ENCODE data around the gene ADCY1.

Gene ADCY1

DNA sequence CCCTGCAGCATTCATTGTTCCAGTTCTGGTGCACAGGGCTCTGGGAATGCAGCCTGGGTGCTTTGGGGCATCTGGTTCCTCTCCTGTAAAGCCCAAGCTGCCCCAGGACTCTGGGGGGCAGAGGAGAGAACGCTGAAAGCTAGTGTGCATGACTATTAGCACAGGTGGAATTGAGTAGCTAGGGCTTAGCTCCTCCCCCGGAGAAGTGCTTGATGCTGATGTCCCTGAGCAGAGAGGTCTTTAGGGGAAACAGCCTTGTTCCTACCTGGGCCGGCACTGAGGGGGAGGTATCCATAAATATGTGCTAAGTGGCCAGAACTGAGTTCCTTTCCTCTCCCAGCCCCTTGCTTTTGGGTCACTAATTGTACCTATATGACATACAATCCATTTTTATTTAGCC lies 3.9 kb downstream of the ADCY1 start:
- no peak for DNase-seq (ENCODE audit: low read depth)

DNA sequence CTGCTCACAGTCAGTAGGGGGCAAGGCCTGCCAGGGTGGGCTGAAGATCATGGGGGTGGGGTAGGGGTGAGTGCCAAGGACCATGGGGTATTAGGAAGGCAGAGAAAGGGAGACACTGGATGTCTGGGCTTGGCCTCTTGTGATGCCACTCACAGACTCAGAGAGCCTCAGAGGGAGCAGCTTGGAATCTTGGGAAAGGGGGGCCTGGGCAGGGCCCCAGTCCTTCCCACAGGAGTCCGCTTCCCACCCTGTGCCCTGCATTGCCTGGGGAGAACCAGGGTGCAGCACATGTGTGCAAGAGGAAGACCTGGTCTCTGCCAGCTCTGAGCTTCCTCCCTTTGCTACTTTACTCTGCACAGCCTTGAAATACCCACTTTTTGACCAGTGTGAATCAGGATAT lies 4.3 kb downstream of the ADCY1 start:
- no peak for DNase-seq (ENCODE audit: low read depth)

DNA sequence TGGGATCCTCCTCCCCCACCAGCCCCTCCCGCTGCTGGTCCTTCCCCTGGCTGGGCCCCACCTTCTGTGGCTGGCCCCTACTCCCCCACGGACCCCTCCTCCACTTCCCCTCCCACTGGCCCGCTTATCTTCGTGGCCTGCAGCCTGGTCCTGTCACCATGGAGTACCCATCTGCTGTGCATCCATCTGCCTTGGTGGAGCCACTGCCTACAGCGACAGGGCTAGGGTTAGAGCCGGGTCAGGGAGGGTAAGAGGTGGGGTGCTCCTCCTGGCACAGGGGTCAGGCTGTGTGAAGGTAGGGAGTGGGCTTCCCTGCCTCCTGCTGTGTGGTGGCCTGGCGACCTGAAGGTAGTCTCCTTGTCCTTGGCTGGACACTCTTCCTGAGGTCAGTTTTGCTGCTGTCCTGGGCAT lies 5.2 kb downstream of the ADCY1 start:
- DNase-seq (ENCODE audit: low read depth) = no peak

DNA sequence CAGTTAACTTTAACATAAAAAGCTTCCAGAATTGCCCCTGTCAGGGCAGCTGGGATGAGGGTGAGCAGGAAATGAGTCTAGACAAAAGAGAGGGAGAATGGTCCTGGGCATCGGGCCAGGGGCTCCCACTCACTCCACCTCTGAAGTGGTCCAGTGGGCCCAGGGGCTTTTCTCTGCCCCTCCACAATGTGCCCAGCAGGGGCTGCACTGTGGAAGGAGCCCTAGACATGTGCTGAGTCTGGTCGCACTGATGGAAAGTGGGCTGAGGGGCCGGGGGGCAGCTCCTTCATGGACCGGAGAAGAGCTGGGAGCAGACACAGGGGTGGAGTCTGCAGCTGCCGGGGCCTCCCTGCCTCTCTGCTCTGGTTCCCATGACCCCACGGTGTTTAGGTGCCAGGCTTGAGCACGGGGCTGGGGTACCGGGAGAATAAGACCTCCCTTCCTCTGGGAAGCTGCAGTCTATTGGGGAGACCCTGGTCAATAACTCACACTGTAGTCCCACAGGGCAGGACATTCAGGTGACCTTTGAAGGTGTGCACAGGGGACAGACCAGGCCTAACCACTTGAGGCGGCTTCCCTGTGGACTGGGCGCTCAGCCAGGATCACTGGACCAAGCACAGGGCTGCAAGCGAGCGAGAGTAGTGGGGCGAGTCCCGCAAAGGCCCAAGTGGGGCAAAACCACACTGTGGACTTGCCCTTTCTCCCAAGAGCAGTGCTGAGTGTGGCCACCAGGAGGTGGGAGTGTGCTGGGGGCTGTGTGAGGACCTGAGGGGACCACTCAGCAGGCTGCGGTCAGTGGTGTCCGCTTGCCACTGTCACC lies 6.1 kb downstream of the ADCY1 start:
- DNase-seq (ENCODE audit: low read depth) = no peak

DNA sequence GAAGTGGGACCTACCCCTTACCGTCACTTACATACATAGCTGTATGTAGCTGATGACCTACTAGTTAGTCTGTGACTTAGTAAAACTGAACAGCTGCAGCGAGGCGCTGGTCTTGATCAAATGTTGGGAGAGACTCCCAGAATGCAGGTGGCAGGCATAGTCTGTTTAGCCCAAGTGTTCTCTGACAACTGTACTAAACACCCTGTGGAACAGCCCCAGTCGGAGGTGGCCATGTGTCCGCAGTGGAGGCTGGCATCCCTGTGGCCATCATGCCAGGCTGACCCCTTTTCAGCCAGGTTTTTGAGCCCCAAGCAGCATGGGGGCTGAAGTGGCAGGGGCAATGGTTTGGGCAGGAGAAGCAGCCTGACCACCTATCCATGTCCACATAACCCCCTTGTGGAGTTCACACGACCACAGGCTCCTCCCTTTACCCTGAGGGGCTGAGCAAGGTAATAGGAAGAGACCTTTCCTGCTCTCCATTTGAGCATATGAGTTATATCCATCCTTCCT lies 7.2 kb downstream of the ADCY1 start:
- no peak for DNase-seq (ENCODE audit: low read depth)

DNA sequence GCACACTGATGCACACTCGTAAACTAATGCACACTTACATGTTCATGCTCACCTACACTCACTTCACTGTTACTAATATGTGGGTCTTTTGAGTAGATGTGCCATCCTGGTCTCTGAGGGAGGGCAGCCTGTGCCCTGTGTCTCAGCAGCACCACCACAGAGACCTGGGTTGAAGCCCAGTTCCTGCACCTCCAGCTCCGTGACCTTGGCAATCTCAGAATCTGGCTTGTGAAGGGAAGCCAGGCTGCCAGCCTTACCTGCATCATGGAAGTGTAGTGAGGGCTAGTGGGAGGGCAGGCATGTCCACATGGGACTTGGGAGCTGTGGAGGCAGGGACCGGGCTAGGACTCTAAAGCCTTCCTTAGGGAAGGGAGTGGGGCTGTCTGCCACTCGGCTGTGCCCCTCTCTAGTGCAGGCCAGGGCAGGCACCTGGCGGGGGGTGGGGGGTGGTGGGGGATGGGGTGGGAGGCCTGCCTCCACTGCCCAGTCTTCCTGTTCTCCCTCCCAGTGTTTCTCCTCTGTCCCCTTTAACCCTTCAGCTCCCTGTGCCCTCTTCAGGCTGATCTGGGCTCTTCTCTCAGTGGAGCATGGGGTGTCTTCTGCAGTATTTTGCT lies 8.1 kb downstream of the ADCY1 start:
- DNase-seq (ENCODE audit: low read depth) = no peak

DNA sequence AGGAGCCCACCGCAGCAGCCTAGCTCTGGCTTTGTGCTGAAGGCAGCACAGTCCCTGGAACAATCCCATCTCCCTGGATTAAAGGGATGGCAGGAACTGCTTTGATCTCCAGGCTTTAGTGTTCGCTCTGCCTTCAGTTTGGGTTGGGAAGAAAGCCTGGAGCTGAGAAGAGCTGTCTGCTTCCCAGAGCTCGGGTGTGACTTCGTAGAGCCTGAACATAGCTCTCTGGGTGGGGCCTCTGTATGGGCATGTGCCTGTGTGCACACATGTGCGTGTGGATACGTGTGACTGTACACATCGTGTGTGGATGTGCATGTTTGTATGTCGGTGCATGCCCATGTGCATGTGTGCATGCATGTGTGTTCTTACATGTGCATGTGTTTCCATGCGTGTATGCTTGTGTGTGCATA lies 8.7 kb downstream of the ADCY1 start:
- DNase-seq (ENCODE audit: low read depth) = no peak

DNA sequence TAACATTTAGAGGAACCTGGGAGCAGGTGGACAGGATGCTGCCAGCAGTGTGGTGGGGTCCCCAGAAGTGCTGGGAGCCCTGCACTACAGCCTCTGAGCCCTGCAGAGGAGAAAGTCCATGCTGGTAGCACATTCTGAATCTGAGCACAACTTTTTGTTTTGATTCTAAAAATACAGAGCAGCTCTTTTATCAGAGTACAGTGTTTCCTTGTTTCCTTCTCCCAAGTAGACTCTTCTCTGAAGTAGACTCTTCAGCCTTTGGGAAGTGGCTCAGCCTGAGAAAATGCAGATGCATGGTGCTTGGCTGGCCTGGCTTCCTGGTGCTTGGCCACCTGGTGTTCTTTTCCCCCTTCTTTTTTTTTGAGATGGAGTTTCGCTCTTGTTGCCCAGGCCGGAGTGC lies 9.1 kb downstream of the ADCY1 start:
- no peak for DNase-seq (ENCODE audit: low read depth)

DNA sequence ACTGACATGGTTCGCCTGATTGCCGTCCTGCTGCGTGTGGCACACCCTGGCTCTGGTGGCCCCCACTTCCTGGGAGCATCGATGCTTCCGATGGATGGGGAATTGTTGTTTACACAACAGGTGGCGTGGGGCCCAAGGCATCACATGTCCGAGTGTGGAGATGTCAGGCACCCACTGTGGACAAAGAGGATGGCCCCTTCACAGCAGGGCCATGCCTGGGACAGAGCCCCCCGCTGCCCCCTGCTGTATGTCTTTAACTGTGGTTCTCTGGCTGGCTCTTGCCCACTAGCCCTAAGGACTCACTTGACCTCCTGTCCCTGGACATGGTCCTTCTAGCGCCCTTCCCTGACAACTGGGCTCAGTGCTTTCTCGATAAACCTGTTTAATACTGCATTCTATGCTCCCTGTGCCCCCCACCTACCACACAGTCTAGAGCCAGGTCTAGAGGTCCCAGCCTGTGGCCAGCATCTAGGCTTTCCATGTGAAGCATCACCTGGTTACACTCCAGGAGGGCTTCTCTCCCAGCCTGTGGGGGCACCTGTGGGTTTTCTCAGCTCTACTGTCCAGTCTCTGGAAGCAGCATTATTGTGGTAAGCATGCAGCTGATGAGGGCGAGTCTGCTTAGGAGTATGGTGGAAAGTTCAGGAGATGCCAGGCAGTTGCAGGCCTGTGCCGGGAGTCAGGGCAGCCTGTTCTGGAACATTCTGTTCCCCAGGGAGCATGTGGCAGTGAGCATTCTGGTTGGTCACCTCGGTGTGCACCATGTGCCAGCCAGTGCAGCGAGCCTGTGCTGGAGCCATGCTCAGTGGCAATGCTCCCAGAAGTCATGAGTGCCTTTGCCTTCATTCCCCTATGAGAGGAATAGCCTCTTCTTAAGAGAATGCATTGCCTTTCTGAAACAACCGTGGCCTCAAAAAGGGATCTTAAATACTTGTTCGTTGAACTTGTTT lies 10.4 kb downstream of the ADCY1 start:
- DNase-seq (ENCODE audit: low read depth) = no peak

DNA sequence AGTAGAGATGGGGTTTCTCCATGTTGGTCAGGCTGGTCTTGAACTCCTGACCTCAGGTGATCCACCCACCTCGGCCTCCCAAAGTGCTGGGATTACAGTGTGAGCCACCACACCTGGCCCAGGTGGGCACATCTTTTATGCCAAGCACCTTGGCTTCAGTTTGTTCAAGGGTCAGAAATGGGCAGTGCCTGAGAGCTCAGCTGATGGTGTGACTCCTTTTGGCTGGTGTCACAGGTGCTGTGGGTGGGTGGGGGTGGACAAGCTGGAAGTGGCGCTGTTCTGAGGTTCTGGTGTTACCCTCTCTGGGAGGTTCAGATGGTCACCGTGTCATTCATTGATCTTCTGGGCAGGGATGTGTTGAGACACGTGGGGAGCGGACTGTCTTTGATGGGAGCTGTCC lies 11.5 kb downstream of the ADCY1 start:
- no peak for DNase-seq (ENCODE audit: low read depth)

DNA sequence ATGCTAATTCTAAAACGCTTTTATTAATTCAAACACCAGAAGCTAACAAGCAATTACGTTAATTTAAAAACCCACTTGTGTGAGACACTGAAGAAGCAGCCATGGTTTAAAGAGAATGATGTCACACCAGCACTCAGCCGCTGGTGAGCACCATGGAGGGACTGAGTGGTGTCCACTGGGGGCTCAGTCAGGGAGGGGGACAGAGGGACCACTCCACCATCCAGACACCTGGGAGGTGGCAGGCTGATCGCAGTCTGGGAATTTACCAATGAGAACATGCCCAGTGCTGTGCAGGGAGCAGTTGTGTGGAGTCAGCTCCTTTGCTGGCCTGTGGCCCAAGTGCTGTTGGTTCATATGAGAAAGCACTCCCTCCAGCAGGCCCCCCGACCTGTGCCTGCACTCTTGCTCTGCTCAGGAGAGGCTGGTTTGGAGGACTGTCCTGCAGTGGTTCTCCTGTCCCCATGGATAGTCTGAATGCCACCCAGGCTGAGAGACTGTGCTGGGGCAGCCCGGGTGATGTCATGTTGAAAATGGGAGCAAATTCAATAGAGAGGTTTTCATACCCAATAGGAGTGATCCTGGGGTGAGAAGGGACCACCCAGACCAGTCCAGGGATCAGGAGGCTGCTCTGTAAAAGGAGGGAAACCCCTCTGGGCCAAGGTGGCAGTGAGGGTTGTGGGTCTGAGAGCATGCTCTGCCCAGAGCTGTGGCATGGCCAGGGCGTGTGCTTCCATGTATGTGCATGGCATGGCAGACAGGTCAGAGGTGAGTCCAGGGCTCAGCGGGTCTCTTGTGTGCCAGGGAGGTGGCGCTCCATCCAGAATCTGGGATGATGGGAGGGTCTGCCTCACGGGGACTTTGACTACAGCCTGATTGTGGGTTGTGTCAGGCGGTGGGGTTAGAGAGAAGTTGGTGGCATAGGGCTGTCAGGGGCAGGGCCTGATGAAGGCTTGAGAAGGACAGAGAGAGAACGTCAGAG lies 12.7 kb downstream of the ADCY1 start:
- DNase-seq (ENCODE audit: low read depth) = no peak

DNA sequence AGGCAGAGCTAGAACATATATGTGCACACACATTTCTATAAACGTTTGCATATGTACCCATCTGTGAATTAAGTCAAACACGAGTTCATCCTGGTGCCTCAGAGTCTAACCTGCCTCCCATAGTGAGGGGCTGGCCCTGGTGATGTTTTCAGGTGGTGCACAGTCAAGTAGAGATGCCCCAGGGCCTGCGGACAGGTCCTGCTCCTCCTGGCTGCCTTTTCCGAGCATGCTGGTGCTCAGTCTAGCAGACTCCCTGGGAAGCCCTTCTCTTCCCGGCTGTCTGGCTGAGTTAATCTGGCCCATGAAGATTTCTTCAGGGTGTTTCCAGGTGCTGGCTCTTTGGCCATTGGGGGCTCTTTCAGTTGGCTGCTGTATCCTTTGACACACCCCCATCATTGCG lies 14.3 kb downstream of the ADCY1 start:
- DNase-seq (ENCODE audit: low read depth) = no peak

DNA sequence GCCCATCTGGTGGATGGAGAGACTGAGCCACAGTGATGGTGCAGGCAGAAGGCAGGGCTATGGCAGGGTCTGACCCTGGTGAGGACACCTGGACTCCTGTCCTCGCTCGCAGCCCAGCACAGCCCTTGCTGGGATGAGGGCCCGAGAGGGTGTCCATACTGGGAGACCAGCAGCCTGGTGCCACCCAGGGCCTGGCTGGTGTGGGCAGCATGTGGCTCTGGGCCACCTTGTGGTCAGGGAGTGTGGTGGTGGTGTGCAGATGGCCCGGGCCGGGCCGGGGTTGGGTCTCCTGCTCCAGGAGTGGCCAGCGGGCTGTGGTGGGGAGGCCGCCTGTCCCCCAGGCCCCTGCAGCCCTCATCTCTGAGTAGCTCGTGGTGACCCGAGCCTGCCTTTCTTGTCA lies 14.9 kb downstream of the ADCY1 start:
- DNase-seq (ENCODE audit: low read depth) = no peak

DNA sequence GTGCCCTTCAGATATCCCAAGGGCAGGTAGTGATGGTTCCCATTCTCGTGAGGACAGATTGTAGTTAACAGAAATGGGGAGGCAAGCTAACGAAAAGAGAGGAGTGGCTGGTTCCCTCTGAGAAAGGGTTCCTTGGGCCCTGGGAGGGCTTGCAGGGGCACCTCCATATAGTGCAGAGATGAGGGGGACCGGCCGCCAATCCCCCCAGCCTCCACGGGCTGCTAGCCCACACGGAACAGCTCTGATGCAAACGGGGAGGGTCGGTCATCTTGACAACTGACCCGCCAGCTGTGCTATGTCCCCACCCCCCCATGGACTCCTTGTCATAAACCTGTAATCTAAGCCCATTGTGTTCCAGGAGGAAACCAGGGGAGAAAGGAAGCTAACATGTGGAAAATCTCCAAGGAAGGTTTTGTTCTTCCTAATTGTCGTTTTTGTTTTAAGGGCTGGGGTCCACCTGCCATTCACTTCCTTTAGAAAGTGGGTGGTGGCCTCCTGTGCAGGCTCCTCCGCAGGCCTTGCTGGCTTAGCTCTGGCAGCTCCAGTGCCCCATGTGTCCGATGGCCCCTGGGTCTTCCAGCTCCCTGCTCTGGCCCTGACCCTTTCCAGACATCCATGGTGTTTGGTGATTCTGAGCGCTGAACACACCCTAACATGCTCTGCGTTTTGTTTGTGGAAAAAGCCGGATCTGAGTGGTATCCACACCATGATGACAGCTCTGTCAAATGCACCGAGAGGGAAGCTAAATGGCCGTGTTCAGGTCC lies 15.9 kb downstream of the ADCY1 start:
- no peak for DNase-seq (ENCODE audit: low read depth)

DNA sequence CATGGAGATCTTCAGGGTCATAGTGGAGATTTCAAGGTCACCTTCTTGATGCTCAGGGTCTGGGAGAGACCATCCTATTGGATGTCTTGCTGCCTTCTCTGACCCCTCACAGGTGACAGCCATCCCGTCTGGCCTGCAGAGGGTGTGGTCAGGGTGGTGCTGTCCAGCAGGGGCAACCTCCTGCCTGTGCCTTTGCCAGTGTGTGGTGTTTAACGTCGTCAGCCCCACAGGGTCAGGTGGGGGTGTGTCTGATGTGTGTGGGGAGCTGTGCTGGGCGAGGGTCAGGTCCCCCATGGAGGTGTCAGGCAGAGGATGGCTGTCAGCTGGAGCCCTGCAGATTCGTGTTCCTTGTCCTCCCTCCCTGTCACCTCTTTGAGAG lies 16.5 kb downstream of the ADCY1 start:
- DNase-seq (ENCODE audit: low read depth) = no peak

DNA sequence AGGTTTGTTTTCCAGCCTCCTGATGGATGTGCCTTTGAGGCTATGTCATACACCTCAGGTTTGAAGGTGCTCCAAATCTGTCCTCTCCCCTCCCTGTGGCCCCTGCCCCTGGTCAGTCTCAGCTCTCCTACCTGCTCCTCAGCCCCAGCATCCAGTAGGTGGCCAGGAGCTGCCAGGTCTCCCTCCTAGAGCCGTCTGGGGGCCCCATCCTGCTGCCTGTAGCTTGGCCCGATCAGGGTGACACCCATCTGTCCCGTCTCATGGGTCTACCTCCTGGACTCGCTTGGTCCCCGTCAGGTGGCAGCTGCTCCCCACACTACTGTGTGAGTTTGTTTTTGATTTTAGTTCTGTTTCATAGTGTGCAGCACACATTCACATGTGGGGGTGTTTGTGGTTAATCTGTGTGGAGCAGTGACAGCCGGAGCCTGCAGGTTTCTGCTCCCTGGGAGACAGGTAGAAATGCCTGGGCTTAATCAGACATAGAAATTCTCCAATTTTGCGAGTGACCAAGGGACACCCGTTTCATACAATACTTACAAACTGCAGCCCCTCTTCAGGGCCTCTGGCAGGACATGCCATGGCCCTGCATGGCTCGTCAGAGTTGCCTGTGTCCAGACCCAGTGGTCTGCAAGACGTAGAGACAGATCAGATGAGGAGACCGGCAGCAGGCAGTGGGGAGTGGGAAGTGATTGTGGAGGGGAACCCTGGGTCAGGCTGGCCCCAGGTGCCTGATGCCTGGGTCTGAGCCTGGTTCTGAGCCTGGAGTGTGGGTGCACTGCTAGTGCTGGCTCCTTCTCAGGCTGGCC lies 17.1 kb downstream of the ADCY1 start:
- no peak for DNase-seq (ENCODE audit: low read depth)

DNA sequence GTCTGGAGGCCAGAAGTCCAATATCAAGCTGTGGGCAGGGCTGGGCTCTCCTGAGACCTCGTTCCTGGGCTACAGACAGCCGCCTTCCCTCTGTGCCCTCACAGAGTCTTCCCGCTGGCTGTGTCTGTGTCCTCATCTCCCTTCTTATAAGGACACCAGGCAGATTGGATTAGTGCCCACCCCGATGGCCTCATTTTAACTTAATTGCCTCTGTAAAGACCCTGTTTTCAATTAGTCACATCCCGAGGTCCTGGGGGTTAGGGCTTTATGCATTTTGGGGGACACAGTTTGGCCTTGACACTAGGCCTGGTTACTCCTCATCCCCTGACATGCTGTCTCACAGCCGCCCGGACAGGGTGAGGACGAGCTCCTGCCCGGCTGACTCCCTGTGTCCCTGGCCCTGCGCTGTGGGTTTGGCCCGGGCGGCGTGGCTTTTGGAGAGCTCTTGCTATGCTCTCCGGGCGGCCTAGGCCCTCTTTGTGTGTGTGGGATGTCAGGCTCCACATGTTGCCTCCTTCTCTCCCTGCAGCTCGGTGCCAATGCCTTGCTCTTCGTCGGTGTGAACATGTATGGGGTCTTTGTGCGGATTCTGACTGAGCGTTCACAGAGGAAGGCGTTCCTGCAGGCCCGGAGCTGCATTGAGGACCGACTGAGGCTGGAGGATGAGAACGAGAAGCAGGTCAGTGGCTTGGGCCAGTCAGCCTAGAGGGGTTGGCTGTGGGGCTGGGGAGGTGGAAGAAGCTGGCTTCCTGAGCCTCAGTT lies 18.2 kb downstream of the ADCY1 start:
- no peak for DNase-seq (ENCODE audit: low read depth)

DNA sequence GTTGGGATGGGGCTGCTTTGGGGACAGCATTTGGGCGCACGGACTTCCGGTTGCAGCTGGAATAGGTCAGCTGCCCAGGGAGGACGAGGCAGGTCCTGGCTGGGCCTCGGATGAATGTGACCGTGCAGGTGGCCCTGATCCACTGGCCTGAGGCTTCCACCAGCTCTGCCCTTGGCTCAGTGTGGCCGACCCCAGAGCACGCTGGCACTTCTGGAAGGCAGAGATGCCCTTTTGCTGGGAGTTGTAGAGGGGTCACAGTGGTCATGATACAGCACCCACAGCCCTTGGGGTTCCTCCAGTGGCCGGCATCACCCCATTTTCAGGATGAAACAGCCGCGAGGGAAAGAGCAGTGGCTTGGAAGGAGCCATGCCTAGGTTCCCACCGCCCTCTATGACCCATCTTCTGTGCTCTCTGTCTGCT lies 19.0 kb downstream of the ADCY1 start:
- DNase-seq (ENCODE audit: low read depth) = no peak

DNA sequence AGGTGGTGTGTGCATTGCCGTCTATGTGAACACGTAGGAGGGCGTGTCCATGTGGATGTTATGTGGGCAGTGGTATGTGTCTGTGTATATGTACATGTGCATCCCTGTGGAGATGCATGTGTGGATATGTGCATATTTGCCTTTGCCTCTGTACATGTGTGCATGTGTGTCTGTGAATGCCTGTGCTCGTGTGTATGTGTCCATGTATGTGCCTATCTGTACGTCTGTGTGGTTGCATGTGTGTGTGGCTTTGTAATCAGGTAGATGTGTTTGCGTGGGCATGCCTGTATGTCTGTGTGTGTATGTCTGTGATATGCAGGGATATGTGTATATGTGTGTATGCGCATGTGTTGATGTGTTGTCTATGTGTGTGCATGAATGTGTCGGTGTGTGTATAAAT lies 19.7 kb downstream of the ADCY1 start:
- DNase-seq (ENCODE audit: low read depth) = no peak
